Stimulated activated CD4-positive, alpha-beta T cell treated with anti-CD3 and anti-CD28 coated beads, Interleukin-15, amount 100 ng/mL, for 1 hour (primary cell): ENCODE data around the gene ZC3H11A.
"Not testable (repeated sequence)": the region's sequence is repeated elsewhere in the genome, so short reads cannot be mapped to it uniquely, and the experiment has no call there.

Experiments
- DNase-seq, 2 donors: peaks; one replicate each; pipeline ENCODE4 v3.0.0-alpha.2; 2020; ENCODE audit warnings: low read depth in 1 of 2, low spot score in 1 of 2

ZC3H11A gene

GRCh38 chr1:203778789-203779188, 16.6 kb upstream of the ZC3H11A start:
- no peak for DNase-seq

- no peak for DNase-seq
These were observed 13.5 kb upstream of the ZC3H11A start for GRCh38 chr1:203781962-203782361.

GRCh38 chr1:203789966-203790365, 5.5 kb upstream of the ZC3H11A start:
- DNase-seq = no peak

GRCh38 chr1:203791498-203791897, 3.9 kb upstream of the ZC3H11A start:
- DNase-seq = no peak

- no peak for DNase-seq
These were observed 2.9 kb upstream of the ZC3H11A start for GRCh38 chr1:203792486-203792885.

- DNase-seq = not testable (repeated sequence)
These were observed 1.9 kb upstream of the ZC3H11A start for GRCh38 chr1:203793561-203793960.

GRCh38 chr1:203794764-203795440, 521 bp upstream of the ZC3H11A start:
- DNase-seq = no peak

- no peak for DNase-seq
These were observed 798 bp downstream of the ZC3H11A start for GRCh38 chr1:203796236-203796605.

GRCh38 chr1:203797216-203797615, 1.8 kb downstream of the ZC3H11A start:
- no peak for DNase-seq

GRCh38 chr1:203797948-203798655, 2.7 kb downstream of the ZC3H11A start:
- DNase-seq = no peak

GRCh38 chr1:203799157-203799556, 3.7 kb downstream of the ZC3H11A start:
- DNase-seq = no peak

- DNase-seq = no peak
These were observed 4.5 kb downstream of the ZC3H11A start for GRCh38 chr1:203799971-203800370.

- DNase-seq = no peak
These were observed 10.3 kb downstream of the ZC3H11A start for GRCh38 chr1:203805689-203806088.

GRCh38 chr1:203807196-203807595, 11.8 kb downstream of the ZC3H11A start:
- no peak for DNase-seq

- no peak for DNase-seq
These were observed 18.3 kb downstream of the ZC3H11A start for GRCh38 chr1:203813581-203814341.

GRCh38 chr1:203818399-203818798, 23.0 kb downstream of the ZC3H11A start:
- no peak for DNase-seq

- no peak for DNase-seq
These were observed 27.9 kb downstream of the ZC3H11A start for GRCh38 chr1:203823306-203823705.

GRCh38 chr1:203826175-203826574, 30.8 kb downstream of the ZC3H11A start:
- no peak for DNase-seq

- no peak for DNase-seq
These were observed 32.6 kb downstream of the ZC3H11A start for GRCh38 chr1:203828002-203828401.

- no peak for DNase-seq
These were observed 33.1 kb downstream of the ZC3H11A start for GRCh38 chr1:203828503-203828902.

GRCh38 chr1:203829247-203829646, 33.8 kb downstream of the ZC3H11A start:
- DNase-seq = not testable (repeated sequence)

GRCh38 chr1:203835476-203835875, 40.1 kb downstream of the ZC3H11A start:
- no peak for DNase-seq
